Panc1 (cell line): ENCODE results near the gene RHOU. TPM values are rescaled to one million over a fixed set of nuclear protein-coding genes. Genes with fewer than 3 reads are reported as not detected.

Experiments used
- ATAC-seq: fragments of 200-7000 bp; cut with Tn5 transposase; 2 replicates; pipeline ENCODE4 v1.9.1; 2020; ENCODE audit warnings: mild to moderate bottlenecking, moderate library complexity
- BruUV-seq: library from RNA; stranded (reverse); fragments of 400-500 nt; replicated peaks from 2 replicates; lab custom pipeline; 2021; lab: Mats Ljungman, UMichigan
- CTCF ChIA-PET: fragments of 300-600 bp; sonication (Branson Sonifier 250); formaldehyde crosslinking; loops from one replicate; lab custom pipeline; 2022; ENCODE audit warnings: antibody characterized with exemption; lab: Charles Lee
- POLR2A ChIA-PET: fragments of 300-600 bp; sonication (Branson Sonifier 250); formaldehyde crosslinking; loops from one replicate; lab custom pipeline; 2022; ENCODE audit warnings: antibody characterized with exemption; lab: Charles Lee
- DNase-seq: peaks from one replicate; pipeline ENCODE4 v3.0.0-alpha.2; 2010; ENCODE audit warnings: low read depth, low spot score
- H3K27ac ChIP-seq: 2 replicates; pipeline ENCODE4 v1.5.1; 2011; ENCODE audit warnings: mild to moderate bottlenecking, low read length, inconsistent platforms
- H3K27me3 ChIP-seq: fragments of 200-500 bp; sonication (Bioruptor generic); 2 replicates; pipeline ENCODE4 v1.6.0; 2014; ENCODE audit warnings: low read length, inconsistent platforms; ENCODE audit not compliant: control insufficient read depth, insufficient read depth
- H3K36me3 ChIP-seq: fragments of 200-500 bp; sonication (Bioruptor generic); 2 replicates; pipeline ENCODE4 v1.5.1; 2014; ENCODE audit warnings: inconsistent platforms, mild to moderate bottlenecking, low read length, moderate library complexity; ENCODE audit not compliant: control insufficient read depth, insufficient read depth
- H3K4me1 ChIP-seq: 2 replicates; pipeline ENCODE4 v1.5.1; 2011; ENCODE audit warnings: inconsistent platforms, mild to moderate bottlenecking, low read length, moderate library complexity; ENCODE audit not compliant: control insufficient read depth, insufficient read depth
- H3K4me3 ChIP-seq, 2 experiments: 2 replicates each; pipeline ENCODE4 v1.5.1; 2011 to 2012; ENCODE audit warnings: low read depth in 2 of 2, low read length in 2 of 2, mild to moderate bottlenecking in 2 of 2, inconsistent platforms in 1 of 2, moderate library complexity in 1 of 2
- H3K9me3 ChIP-seq: fragments of 200-500 bp; sonication (Bioruptor generic); 2 replicates; pipeline ENCODE4 v1.5.1; 2014; ENCODE audit warnings: low read depth, mild to moderate bottlenecking, inconsistent platforms, low read length, moderate library complexity; ENCODE audit not compliant: control insufficient read depth, insufficient read depth
- POLR2AphosphoS5 ChIP-seq: IDR thresholded peaks from 2 replicates; pipeline ENCODE4 v1.6.1; 2012; ENCODE audit warnings: mild to moderate bottlenecking, low read depth, low read length, moderate library complexity
- SIN3A ChIP-seq: IDR thresholded peaks from 2 replicates; pipeline ENCODE4 v1.6.1; 2012; ENCODE audit warnings: low read depth, mild to moderate bottlenecking, low read length, moderate library complexity, borderline replicate concordance; ENCODE audit not compliant: insufficient read depth
- TCF7L2 ChIP-seq: IDR thresholded peaks from 2 replicates; pipeline ENCODE4 v1.6.1; 2011; ENCODE audit warnings: mild to moderate bottlenecking, low read depth, low read length, inconsistent platforms
- in situ Hi-C: cut with HindIII; loops from 2 replicates; pipeline ENCODE4 v1.10.0; 2016; ENCODE audit warnings: low sequenced_read_pairs, low pct_unique_long_range_greater_than_20kb
- intact Hi-C: fragments of 100-400 bp; cut with micrococcal nuclease; formaldehyde crosslinking; loops from one replicate; pipeline ENCODE4 v1.10.0; 2022; ENCODE audit not compliant: unreplicated experiment
- total RNA-seq: library from RNA; stranded (reverse); gene quantifications from one replicate; pipeline ENCODE4 v1.2.1, GENCODE V29; 2021; ENCODE audit not compliant: unreplicated experiment
- TF ChIP-seq, protein P1 (sequence below), 2 experiments: IDR thresholded peaks; 2 replicates each; pipeline ENCODE4 v1.6.1; 2011 to 2012; ENCODE audit warnings: low read depth in 2 of 2, control low read depth in 1 of 2, low read length in 1 of 2, mild to moderate bottlenecking in 1 of 2, moderate library complexity in 1 of 2; ENCODE audit not compliant: insufficient read depth in 1 of 2
- TF ChIP-seq, protein P2 (sequence below): fragments of 450-650 bp; IDR thresholded peaks from 2 replicates; pipeline ENCODE4 v1.5.1; 2017; ENCODE audit warnings: mild to moderate bottlenecking

RHOU gene
- total RNA-seq, 1 experiment from 2014 or later = 9.2 TPM

DNA sequence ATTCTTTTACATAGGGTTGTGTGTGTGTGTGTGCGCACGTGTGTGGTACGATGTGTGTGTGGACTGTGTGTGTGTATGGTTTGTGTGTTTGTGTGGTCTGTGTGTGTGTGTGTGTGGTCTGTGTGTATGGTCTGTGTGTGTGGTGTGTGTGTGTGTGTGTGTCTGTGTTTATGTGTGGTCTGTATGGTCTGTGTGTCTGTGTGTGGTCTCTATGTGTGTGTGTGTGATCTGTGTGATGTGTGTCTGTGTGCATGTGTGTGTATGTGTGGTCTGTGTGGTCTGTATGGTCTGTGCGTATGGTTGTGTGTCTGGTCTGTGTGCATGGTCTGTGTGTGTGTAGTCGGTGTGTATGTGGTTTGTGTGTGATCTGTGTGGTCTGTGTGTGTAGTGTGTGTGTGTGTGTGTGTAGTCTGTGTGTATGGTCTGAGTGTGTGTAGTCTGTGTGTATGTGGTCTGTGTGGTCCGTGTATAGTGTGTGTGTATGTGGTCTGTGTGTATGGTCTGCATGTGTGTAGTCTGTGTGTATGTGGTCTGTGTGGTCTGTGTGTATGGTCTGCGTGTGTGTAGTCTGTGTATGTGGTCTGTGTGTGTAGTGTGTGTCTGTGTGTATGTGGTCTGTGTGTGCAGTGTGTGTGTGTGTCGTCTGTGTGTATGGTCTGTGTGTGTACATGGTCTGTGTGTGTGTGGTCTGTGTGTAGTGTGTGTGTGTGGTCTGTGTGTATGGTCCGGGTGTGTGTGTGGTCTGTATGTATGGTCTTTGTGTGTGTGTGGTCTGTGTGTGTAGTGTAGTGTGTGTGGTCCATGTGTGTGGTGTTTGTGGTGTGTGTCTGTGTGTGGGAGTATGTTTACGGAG lies 46.8 kb downstream of the RHOU start:
- ATAC-seq (no peak), DNase-seq (no peak)
- no peaks in the 10 kb centered on the region for H3K27me3 ChIP-seq
- no peaks in the 10 kb centered on the region for H3K4me1 ChIP-seq
- TF ChIP-seq SIN3A (no peak), TCF7L2 (no peak), POLR2AphosphoS5 (no peak)
- TF ChIP-seq, protein P1, sequence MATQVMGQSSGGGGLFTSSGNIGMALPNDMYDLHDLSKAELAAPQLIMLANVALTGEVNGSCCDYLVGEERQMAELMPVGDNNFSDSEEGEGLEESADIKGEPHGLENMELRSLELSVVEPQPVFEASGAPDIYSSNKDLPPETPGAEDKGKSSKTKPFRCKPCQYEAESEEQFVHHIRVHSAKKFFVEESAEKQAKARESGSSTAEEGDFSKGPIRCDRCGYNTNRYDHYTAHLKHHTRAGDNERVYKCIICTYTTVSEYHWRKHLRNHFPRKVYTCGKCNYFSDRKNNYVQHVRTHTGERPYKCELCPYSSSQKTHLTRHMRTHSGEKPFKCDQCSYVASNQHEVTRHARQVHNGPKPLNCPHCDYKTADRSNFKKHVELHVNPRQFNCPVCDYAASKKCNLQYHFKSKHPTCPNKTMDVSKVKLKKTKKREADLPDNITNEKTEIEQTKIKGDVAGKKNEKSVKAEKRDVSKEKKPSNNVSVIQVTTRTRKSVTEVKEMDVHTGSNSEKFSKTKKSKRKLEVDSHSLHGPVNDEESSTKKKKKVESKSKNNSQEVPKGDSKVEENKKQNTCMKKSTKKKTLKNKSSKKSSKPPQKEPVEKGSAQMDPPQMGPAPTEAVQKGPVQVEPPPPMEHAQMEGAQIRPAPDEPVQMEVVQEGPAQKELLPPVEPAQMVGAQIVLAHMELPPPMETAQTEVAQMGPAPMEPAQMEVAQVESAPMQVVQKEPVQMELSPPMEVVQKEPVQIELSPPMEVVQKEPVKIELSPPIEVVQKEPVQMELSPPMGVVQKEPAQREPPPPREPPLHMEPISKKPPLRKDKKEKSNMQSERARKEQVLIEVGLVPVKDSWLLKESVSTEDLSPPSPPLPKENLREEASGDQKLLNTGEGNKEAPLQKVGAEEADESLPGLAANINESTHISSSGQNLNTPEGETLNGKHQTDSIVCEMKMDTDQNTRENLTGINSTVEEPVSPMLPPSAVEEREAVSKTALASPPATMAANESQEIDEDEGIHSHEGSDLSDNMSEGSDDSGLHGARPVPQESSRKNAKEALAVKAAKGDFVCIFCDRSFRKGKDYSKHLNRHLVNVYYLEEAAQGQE (IDR thresholded peaks at IDR 0.05; ENCODE audit: insufficient read depth in 1 of 2, low read depth in 2 of 2, low read length in 1 of 2) = no peak
- TF ChIP-seq, protein P2, sequence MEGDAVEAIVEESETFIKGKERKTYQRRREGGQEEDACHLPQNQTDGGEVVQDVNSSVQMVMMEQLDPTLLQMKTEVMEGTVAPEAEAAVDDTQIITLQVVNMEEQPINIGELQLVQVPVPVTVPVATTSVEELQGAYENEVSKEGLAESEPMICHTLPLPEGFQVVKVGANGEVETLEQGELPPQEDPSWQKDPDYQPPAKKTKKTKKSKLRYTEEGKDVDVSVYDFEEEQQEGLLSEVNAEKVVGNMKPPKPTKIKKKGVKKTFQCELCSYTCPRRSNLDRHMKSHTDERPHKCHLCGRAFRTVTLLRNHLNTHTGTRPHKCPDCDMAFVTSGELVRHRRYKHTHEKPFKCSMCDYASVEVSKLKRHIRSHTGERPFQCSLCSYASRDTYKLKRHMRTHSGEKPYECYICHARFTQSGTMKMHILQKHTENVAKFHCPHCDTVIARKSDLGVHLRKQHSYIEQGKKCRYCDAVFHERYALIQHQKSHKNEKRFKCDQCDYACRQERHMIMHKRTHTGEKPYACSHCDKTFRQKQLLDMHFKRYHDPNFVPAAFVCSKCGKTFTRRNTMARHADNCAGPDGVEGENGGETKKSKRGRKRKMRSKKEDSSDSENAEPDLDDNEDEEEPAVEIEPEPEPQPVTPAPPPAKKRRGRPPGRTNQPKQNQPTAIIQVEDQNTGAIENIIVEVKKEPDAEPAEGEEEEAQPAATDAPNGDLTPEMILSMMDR = no peak
- H3K36me3 ChIP-seq = no peaks in the 10 kb centered on the region
- in situ Hi-C loops = no loop called here
- ChIA-PET CTCF (interaction anchor here (0.9 kb wide), 1 partner anchor 431 kb away, joined by 3 read pairs; no protein-coding TSS in a partner anchor), POLR2A (interaction anchor here (0.6 kb wide), 1 partner anchor 46 kb away, joined by 3 read pairs; the partner anchor contains the start of gene RHOU)
- intact Hi-C loops = no loop called here
- H3K9me3 ChIP-seq = no peaks in the 10 kb centered on the region
- no TSS peak for BruUV-seq
- no peak overlapping the region for H3K27ac ChIP-seq
- H3K4me3 ChIP-seq = no peak overlapping the region

DNA sequence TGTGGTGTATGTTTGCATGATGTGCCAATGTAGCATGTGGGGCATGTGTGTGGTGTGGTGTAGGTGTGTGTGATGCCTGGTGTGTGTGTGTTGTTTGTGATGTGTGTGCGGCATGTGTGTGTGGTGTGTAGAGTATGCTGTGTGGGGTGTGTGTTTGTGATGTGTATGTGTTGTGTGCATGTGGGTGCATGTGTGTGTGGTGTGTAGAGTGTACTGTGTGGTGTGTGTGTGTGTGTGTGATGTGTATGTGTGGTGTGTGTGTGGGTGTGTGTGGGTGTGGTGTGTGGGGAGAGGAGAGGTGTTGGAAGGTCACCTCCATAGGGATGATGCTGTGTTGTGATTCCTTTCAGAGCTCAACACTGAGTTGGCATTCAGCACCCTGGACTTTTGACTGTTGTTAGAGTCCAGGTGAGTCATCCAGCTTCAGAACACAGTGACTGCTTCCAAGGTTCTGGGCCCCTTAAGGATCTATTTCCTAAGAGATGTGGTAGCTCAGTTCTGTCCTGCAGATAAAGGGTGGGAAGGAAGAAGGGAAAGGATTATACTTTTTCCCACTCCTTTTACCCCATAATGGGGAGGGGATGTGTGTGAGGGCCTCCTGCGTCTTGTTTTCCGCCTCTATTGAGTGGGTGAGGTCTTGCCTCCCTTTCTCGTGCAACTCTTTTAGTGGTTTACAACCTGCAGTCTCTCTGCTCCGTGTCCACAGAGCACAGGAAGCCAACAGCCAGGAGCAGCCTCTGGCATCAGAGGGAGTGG lies 47.6 kb downstream of the RHOU start:
- intact Hi-C loops = no loop called here
- no peak for DNase-seq

More for the DNA sequence above, 47.6 kb downstream of the RHOU start:
- H3K4me1 ChIP-seq = no peaks in the 10 kb centered on the region
- POLR2A ChIA-PET = interaction anchor here (0.6 kb wide), 1 partner anchor 408 kb away, joined by 4 read pairs; no protein-coding TSS in a partner anchor
- in situ Hi-C loops = no loop called here
- TF ChIP-seq POLR2AphosphoS5 = no peak
- no peak for TF ChIP-seq TCF7L2
- TF ChIP-seq, protein P2 = no peak
- TF ChIP-seq, protein P1 (IDR thresholded peaks at IDR 0.05; ENCODE audit: insufficient read depth in 1 of 2, low read depth in 2 of 2, low read length in 1 of 2) = no peak; a peak in 1 of 4 replicates
- TF ChIP-seq SIN3A = no peak
- CTCF ChIA-PET = interaction anchor here (0.9 kb wide), 1 partner anchor 430 kb away, joined by 3 read pairs; no protein-coding TSS in a partner anchor
- no TSS peak for BruUV-seq
- H3K27me3 ChIP-seq = no peaks in the 10 kb centered on the region
- H3K27ac ChIP-seq = no peak overlapping the region
- no peaks in the 10 kb centered on the region for H3K9me3 ChIP-seq
- no peak overlapping the region for H3K4me3 ChIP-seq
- ATAC-seq = peak; percentile 62; the same call in 1 of the 2 replicates
- H3K36me3 ChIP-seq = no peaks in the 10 kb centered on the region
